ENCODE results near the gene CACHD1.
"Not testable (repeated sequence)": the region's sequence is repeated elsewhere in the genome, so short reads cannot be mapped to it uniquely, and the experiment has no call there.

CACHD1 gene

GRCh38 chr1:64497088-64497883 is 27.4 kb downstream of the CACHD1 start:
- no peak for FAIRE-seq

GRCh38 chr1:64498325-64498724 is 28.4 kb downstream of the CACHD1 start:
- no peak for FAIRE-seq

GRCh38 chr1:64499011-64499410 is 29.1 kb downstream of the CACHD1 start:
- no peak for FAIRE-seq

GRCh38 chr1:64499966-64500365 is 30.0 kb downstream of the CACHD1 start:
- no peak for FAIRE-seq

- FAIRE-seq, result no peak
Observed at GRCh38 chr1:64502083-64502482, 32.2 kb downstream of the CACHD1 start.

- peak; percentile 96 for FAIRE-seq
Observed at GRCh38 chr1:64502931-64503330, 33.0 kb downstream of the CACHD1 start.

- no peak for FAIRE-seq
Observed at GRCh38 chr1:64505232-64505943, 35.5 kb downstream of the CACHD1 start.

- no peak for FAIRE-seq
Observed at GRCh38 chr1:64505944-64506655, 36.2 kb downstream of the CACHD1 start.

- FAIRE-seq, result no peak
Observed at GRCh38 chr1:64508629-64509028, 38.7 kb downstream of the CACHD1 start.

- no peak for FAIRE-seq
Observed at GRCh38 chr1:64511044-64511443, 41.1 kb downstream of the CACHD1 start.

- FAIRE-seq, result not testable (repeated sequence)
Observed at GRCh38 chr1:64512206-64512605, 42.3 kb downstream of the CACHD1 start.

- no peak for FAIRE-seq
Observed at GRCh38 chr1:64513545-64513944, 43.6 kb downstream of the CACHD1 start.

GRCh38 chr1:64514197-64514765 is 44.4 kb downstream of the CACHD1 start:
- FAIRE-seq, result peak; percentile 82

- FAIRE-seq, result no peak
Observed at GRCh38 chr1:64515427-64515826, 45.5 kb downstream of the CACHD1 start.

- FAIRE-seq, result no peak
Observed at GRCh38 chr1:64516301-64516700, 46.4 kb downstream of the CACHD1 start.

- no peak for FAIRE-seq
Observed at GRCh38 chr1:64516803-64517568, 47.1 kb downstream of the CACHD1 start.

- FAIRE-seq, result no peak
Observed at GRCh38 chr1:64517640-64518039, 47.7 kb downstream of the CACHD1 start.

GRCh38 chr1:64518692-64519481 is 49.0 kb downstream of the CACHD1 start:
- no peak for FAIRE-seq

- FAIRE-seq, result no peak
Observed at GRCh38 chr1:64519901-64520300, 50.0 kb downstream of the CACHD1 start.

GRCh38 chr1:64522740-64523139 is 52.8 kb downstream of the CACHD1 start:
- no peak for FAIRE-seq

Measured in endometrium (tissue), 2 donors.